HEK293 (cell line): ENCODE results near the gene TNN.

Experiments
- CTCF ChIA-PET: fragments of 350-600 bp; formaldehyde crosslinking; extraction: SDS; loops from one replicate; lab custom pipeline; 2021; ENCODE audit warnings: antibody characterized with exemption; lab: Yijun Ruan, JAX
- POLR2A ChIA-PET: fragments of 300-600 bp; formaldehyde crosslinking; extraction: SDS; loops from one replicate; lab custom pipeline; 2020; ENCODE audit warnings: antibody characterized with exemption, inconsistent platforms; lab: Yijun Ruan, JAX
- H3K27ac ChIP-seq: fragments of 200-500 bp; sonication (Bioruptor generic); 2 replicates; pipeline ENCODE4 v1.5.1; 2014; ENCODE audit warnings: low read depth, low read length, control low read depth, inconsistent platforms; ENCODE audit errors: extremely low read depth
- H3K36me3 ChIP-seq, 2 experiments: fragments of 200-500 bp in 1 of 2; sonication (Bioruptor generic) in 1 of 2; 1 replicate in 1 of 2; 2 replicates in 1 of 2; pipeline ENCODE4 v1.5.1; 2014 to 2017; ENCODE audit warnings: inconsistent platforms in 2 of 2, low read length in 2 of 2; ENCODE audit not compliant: control insufficient read depth in 2 of 2, insufficient read depth in 1 of 2
- H3K4me1 ChIP-seq: fragments of 200-500 bp; sonication (Bioruptor generic); 2 replicates; pipeline ENCODE4 v1.5.1; 2014; ENCODE audit warnings: mild to moderate bottlenecking, low read length, inconsistent platforms; ENCODE audit not compliant: control insufficient read depth, insufficient read depth
- H3K4me3 ChIP-seq: 2 replicates; pipeline ENCODE4 v1.5.1; 2011; ENCODE audit warnings: low read depth, mild to moderate bottlenecking, control low read depth, low read length, moderate library complexity
- H3K9me3 ChIP-seq: fragments of 200-500 bp; sonication (Bioruptor generic); 2 replicates; pipeline ENCODE4 v1.5.1; 2014; ENCODE audit warnings: low read depth, low read length, inconsistent platforms; ENCODE audit not compliant: control insufficient read depth, insufficient read depth
- GLIS2 ChIP-seq: fragments of 450-650 bp; formaldehyde crosslinking; IDR thresholded peaks from 2 replicates; pipeline ENCODE4 v1.5.1; 2016; ENCODE audit warnings: missing biosample characterization, missing genetic modification characterization
- MEIS1 ChIP-seq: sonication (generic); formaldehyde crosslinking; IDR thresholded peaks from 2 replicates; pipeline ENCODE4 v1.8.1; 2022; ENCODE audit warnings: missing genetic modification reagents, mild to moderate bottlenecking, borderline replicate concordance
- PBX3 ChIP-seq: sonication (generic); formaldehyde crosslinking; IDR thresholded peaks from 2 replicates; pipeline ENCODE4 v1.8.1; 2022; ENCODE audit warnings: mild to moderate bottlenecking, moderate library complexity, missing genetic modification reagents
- SCRT1 ChIP-seq: fragments of 450-650 bp; formaldehyde crosslinking; IDR thresholded peaks from 2 replicates; pipeline ENCODE4 v1.5.1; 2016; ENCODE audit warnings: missing biosample characterization, missing genetic modification characterization, borderline replicate concordance
- TCF7L2 ChIP-seq: IDR thresholded peaks from 2 replicates; pipeline ENCODE4 v1.6.1; 2011; ENCODE audit warnings: low read depth, mild to moderate bottlenecking, inconsistent platforms, low read length, moderate library complexity, borderline replicate concordance
- ZFHX2 ChIP-seq: fragments of 450-650 bp; formaldehyde crosslinking; conservative IDR thresholded peaks from 2 replicates; pipeline ENCODE4 v1.5.1; 2016; ENCODE audit warnings: missing biosample characterization, missing genetic modification characterization
- ZNF121 ChIP-seq: fragments of 450-650 bp; formaldehyde crosslinking; IDR thresholded peaks from 2 replicates; pipeline ENCODE4 v1.5.1; 2016; ENCODE audit warnings: missing biosample characterization, missing genetic modification characterization
- ZNF175 ChIP-seq: fragments of 450-650 bp; formaldehyde crosslinking; IDR thresholded peaks from 2 replicates; pipeline ENCODE4 v1.5.1; 2016; ENCODE audit warnings: missing biosample characterization, missing genetic modification characterization
- ZNF311 ChIP-seq: fragments of 450-650 bp; formaldehyde crosslinking; IDR thresholded peaks from 2 replicates; pipeline ENCODE4 v1.5.1; 2017; ENCODE audit warnings: missing biosample characterization, missing genetic modification characterization, borderline replicate concordance
- ZNF530 ChIP-seq: fragments of 450-650 bp; formaldehyde crosslinking; IDR thresholded peaks from 2 replicates; pipeline ENCODE4 v1.5.1; 2016; ENCODE audit warnings: low read depth, missing biosample characterization, missing genetic modification characterization
- ZNF560 ChIP-seq: fragments of 450-650 bp; formaldehyde crosslinking; IDR thresholded peaks from 2 replicates; pipeline ENCODE4 v1.5.1; 2017; ENCODE audit warnings: missing biosample characterization, missing genetic modification characterization, borderline replicate concordance
- ZNF621 ChIP-seq: fragments of 450-650 bp; formaldehyde crosslinking; IDR thresholded peaks from 2 replicates; pipeline ENCODE4 v1.5.1; 2017; ENCODE audit warnings: missing biosample characterization, missing genetic modification characterization
- ZNF639 ChIP-seq: fragments of 450-650 bp; formaldehyde crosslinking; IDR thresholded peaks from 2 replicates; pipeline ENCODE4 v1.5.1; 2016; ENCODE audit warnings: missing biosample characterization, missing genetic modification characterization
- ZNF747 ChIP-seq: fragments of 450-650 bp; formaldehyde crosslinking; IDR thresholded peaks from 2 replicates; pipeline ENCODE4 v1.5.1; 2016; ENCODE audit warnings: missing biosample characterization, missing genetic modification characterization
- ZNF837 ChIP-seq: fragments of 450-650 bp; formaldehyde crosslinking; IDR thresholded peaks from 2 replicates; pipeline ENCODE4 v1.5.1; 2016; ENCODE audit warnings: missing biosample characterization, missing genetic modification characterization
- ZSCAN23 ChIP-seq: fragments of 450-650 bp; formaldehyde crosslinking; IDR thresholded peaks from 2 replicates; pipeline ENCODE4 v1.5.1; 2016; ENCODE audit warnings: missing biosample characterization, missing genetic modification characterization
- TF ChIP-seq, protein P1 (sequence below): fragments of 450-650 bp; formaldehyde crosslinking; conservative IDR thresholded peaks from 2 replicates; pipeline ENCODE4 v1.5.1; 2016; ENCODE audit warnings: low read depth, missing biosample characterization, missing genetic modification characterization
- TF ChIP-seq, protein P2 (sequence below): fragments of 450-650 bp; formaldehyde crosslinking; IDR thresholded peaks from 2 replicates; pipeline ENCODE4 v1.5.1; 2016; ENCODE audit warnings: missing biosample characterization, missing genetic modification characterization

TNN gene

GRCh38 chr1:175173531-175173930, 105.9 kb downstream of the TNN start (continued):
- TF ChIP-seq ZSCAN23 (tag by site-specific recombination) (no peak), ZNF639 (tag by site-specific recombination) (no peak), ZNF311 (tag by site-specific recombination) (no peak), ZNF747 (no peak), MEIS1 (CRISPR knock-in tag) (no peak)
- TF ChIP-seq, protein P1, sequence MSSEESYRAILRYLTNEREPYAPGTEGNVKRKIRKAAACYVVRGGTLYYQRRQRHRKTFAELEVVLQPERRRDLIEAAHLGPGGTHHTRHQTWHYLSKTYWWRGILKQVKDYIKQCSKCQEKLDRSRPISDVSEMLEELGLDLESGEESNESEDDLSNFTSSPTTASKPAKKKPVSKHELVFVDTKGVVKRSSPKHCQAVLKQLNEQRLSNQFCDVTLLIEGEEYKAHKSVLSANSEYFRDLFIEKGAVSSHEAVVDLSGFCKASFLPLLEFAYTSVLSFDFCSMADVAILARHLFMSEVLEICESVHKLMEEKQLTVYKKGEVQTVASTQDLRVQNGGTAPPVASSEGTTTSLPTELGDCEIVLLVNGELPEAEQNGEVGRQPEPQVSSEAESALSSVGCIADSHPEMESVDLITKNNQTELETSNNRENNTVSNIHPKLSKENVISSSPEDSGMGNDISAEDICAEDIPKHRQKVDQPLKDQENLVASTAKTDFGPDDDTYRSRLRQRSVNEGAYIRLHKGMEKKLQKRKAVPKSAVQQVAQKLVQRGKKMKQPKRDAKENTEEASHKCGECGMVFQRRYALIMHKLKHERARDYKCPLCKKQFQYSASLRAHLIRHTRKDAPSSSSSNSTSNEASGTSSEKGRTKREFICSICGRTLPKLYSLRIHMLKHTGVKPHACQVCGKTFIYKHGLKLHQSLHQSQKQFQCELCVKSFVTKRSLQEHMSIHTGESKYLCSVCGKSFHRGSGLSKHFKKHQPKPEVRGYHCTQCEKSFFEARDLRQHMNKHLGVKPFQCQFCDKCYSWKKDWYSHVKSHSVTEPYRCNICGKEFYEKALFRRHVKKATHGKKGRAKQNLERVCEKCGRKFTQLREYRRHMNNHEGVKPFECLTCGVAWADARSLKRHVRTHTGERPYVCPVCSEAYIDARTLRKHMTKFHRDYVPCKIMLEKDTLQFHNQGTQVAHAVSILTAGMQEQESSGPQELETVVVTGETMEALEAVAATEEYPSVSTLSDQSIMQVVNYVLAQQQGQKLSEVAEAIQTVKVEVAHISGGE (tag by site-specific recombination), result no peak

DNA sequence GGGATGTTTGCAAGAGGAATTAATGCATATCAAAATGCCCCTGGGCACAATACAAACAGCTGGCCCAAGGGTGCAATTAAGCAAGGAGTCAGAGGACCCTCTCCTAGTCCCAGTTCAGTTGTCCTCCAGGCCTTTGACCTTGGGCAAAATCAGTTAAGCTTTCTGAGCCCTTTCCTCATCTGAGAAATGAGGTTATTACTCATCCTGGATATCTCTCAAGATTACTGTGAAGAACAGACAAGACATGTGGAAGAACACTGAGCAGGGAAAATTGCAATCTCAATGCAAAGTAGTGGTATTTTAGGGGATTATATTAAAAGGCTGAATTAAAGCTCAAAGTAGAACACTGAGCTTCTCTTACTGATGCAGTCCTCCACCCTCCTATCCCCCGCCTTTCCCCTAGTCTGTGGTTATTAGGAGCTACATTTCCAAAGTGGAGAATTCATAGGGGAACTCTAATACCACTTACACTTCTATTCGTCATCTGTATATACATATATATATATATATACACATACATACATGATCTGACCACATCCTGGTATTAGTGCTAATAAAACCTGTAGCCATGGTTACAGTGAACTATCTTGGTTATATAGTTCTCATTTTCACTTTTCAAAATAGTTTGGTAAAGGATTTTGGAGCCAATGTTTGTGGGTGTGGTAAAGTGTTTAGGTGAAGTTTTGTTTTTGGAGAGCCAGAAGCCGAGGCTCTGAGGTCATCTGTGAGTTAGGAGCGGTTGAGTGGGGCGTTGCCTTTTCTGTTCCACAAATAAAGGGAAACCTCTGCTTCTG, 106.9 kb downstream of the TNN start:
- H3K9me3 ChIP-seq, result no peaks in the 10 kb centered on the region
- POLR2A ChIA-PET, result no interaction called here
- TF ChIP-seq ZNF837 (tag by site-specific recombination) (no peak), ZNF121 (tag by site-specific recombination) (no peak), GLIS2 (tag by site-specific recombination) (no peak), ZNF560 (tag by site-specific recombination) (no peak), SCRT1 (tag by site-specific recombination) (no peak), PBX3 (CRISPR knock-in tag) (no peak), TCF7L2 (no peak), ZNF175 (tag by site-specific recombination) (no peak), ZNF530 (tag by site-specific recombination) (no peak), ZNF621 (tag by site-specific recombination) (no peak), ZFHX2 (tag by site-specific recombination) (no peak)
- TF ChIP-seq, protein P2, sequence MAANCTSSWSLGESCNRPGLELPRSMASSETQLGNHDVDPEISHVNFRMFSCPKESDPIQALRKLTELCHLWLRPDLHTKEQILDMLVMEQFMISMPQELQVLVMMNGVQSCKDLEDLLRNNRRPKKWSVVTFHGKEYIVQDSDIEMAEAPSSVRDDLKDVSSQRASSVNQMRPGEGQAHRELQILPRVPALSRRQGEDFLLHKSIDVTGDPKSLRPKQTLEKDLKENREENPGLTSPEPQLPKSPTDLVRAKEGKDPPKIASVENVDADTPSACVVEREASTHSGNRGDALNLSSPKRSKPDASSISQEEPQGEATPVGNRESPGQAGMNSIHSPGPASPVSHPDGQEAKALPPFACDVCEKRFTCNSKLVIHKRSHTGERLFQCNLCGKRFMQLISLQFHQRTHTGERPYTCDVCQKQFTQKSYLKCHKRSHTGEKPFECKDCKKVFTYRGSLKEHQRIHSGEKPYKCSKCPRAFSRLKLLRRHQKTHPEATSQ (tag by site-specific recombination), result no peak
- TF ChIP-seq, all 188 proteins: peak for 0
- H3K4me1 ChIP-seq, result no peaks in the 10 kb centered on the region
- H3K27ac ChIP-seq, result no peak overlapping the region
- no peaks in the 10 kb centered on the region for H3K36me3 ChIP-seq
- H3K4me3 ChIP-seq, result no peak overlapping the region
- CTCF ChIA-PET, result interaction anchor here (0.6 to 1.8 kb wide), 6 partner anchors 9 to 144 kb away, joined by 3 to 11 read pairs (median 5); no protein-coding TSS in a partner anchor
